ENCODE measurements around the gene PIP5K1C. TPM values are rescaled to one million over a fixed set of nuclear protein-coding genes. Genes with fewer than 3 reads are reported as not detected.
"Not testable (repeated sequence)": the region's sequence is repeated elsewhere in the genome, so short reads cannot be mapped to it uniquely, and the experiment has no call there.

Gene PIP5K1C
- total RNA-seq, 1 experiment from 2014 or later = 13.7 TPM

- DNase-seq; H3K4me3 ChIP-seq (ENCODE audit: insufficient read depth, low read depth, low read length); H3K36me3 ChIP-seq (replicated peaks; ENCODE audit: control insufficient read depth, insufficient read depth, low read length): not testable (repeated sequence)
- peaks cover 41% of the 10 kb centered on the region for H3K27me3 ChIP-seq (ENCODE audit: control insufficient read depth, insufficient read depth, low read length)
These were observed 118.5 kb downstream of the PIP5K1C start for GRCh38 chr19:3581792-3582191.

Other genes with a start within 250 kb of the PIP5K1C start
- gene SMIM24, start 219.9 kb downstream of the PIP5K1C start, total RNA-seq (2014; rRNA removed; shearing (Covaris generic)) = 6.0 and 10.9 TPM in 2 replicates
- gene SMIM44, start 217.0 kb downstream of the PIP5K1C start, total RNA-seq (2014; rRNA removed; shearing (Covaris generic)) = not detected in 2 replicates
- 24.1 and 32.1 TPM in 2 replicates for gene DOHH, start 199.8 kb downstream of the PIP5K1C start, total RNA-seq (2014; rRNA removed; shearing (Covaris generic))
- gene FZR1, start 194.2 kb downstream of the PIP5K1C start, total RNA-seq (2014; rRNA removed; shearing (Covaris generic)) = 71.6 and 76.6 TPM in 2 replicates
- gene TEKTIP1, start 161.3 kb downstream of the PIP5K1C start, total RNA-seq (2014; rRNA removed; shearing (Covaris generic)) = 1.6 TPM in 1 of 2 replicates, not detected in the other
- gene MFSD12, start 142.9 kb downstream of the PIP5K1C start, total RNA-seq (2014; rRNA removed; shearing (Covaris generic)) = 34.6 and 42.3 TPM in 2 replicates
- gene HMG20B, start 127.5 kb downstream of the PIP5K1C start, total RNA-seq (2014; rRNA removed; shearing (Covaris generic)) = 109 and 124 TPM in 2 replicates
- gene GIPC3, start 115.0 kb downstream of the PIP5K1C start, total RNA-seq (2014; rRNA removed; shearing (Covaris generic)) = 0.11 and 0.21 TPM in 2 replicates
- gene TBXA2R, start 93.6 kb downstream of the PIP5K1C start, total RNA-seq (2014; rRNA removed; shearing (Covaris generic)) = 0.18 and 0.45 TPM in 2 replicates
- 44.0 and 46.4 TPM in 2 replicates for gene CACTIN, start 73.7 kb downstream of the PIP5K1C start, total RNA-seq (2014; rRNA removed; shearing (Covaris generic))
- gene TJP3, start 7.9 kb upstream of the PIP5K1C start, total RNA-seq (2014; rRNA removed; shearing (Covaris generic)) = 10.7 and 18.8 TPM in 2 replicates
- 36.8 and 37.3 TPM in 2 replicates for gene APBA3, start 61.2 kb upstream of the PIP5K1C start, total RNA-seq (2014; rRNA removed; shearing (Covaris generic))
- 56.3 and 62.1 TPM in 2 replicates for gene MRPL54, start 62.2 kb upstream of the PIP5K1C start, total RNA-seq (2014; rRNA removed; shearing (Covaris generic))
- not detected in 2 replicates for gene RAX2, start 71.8 kb upstream of the PIP5K1C start, total RNA-seq (2014; rRNA removed; shearing (Covaris generic))
- gene MATK, start 85.9 kb upstream of the PIP5K1C start, total RNA-seq (2014; rRNA removed; shearing (Covaris generic)) = 19.1 and 22.8 TPM in 2 replicates
- 21.5 and 36.1 TPM in 2 replicates for gene ZFR2, start 168.6 kb upstream of the PIP5K1C start, total RNA-seq (2014; rRNA removed; shearing (Covaris generic))
- gene ATCAY, start 180.2 kb upstream of the PIP5K1C start, total RNA-seq (2014; rRNA removed; shearing (Covaris generic)) = 10.2 and 17.9 TPM in 2 replicates
- gene NMRK2, start 232.6 kb upstream of the PIP5K1C start, total RNA-seq (2014; rRNA removed; shearing (Covaris generic)) = 59.4 and 60.1 TPM in 2 replicates

Measured in H7 (cell line).